Endometrium (tissue), 2 donors: ENCODE measurements around the gene PCDHGA8.

Experiments
- FAIRE-seq: peaks from 2 replicates; lab custom pipeline; 2012; peaks lifted over from hg19 to GRCh38; lab: Jason Lieb, UNC
- donor health status: control.
- donor health status: control.

The PCDHGA8 gene

GRCh38 chr5:141434006-141434405 lies 41.6 kb downstream of the PCDHGA8 start:
- no peak for FAIRE-seq

DNA sequence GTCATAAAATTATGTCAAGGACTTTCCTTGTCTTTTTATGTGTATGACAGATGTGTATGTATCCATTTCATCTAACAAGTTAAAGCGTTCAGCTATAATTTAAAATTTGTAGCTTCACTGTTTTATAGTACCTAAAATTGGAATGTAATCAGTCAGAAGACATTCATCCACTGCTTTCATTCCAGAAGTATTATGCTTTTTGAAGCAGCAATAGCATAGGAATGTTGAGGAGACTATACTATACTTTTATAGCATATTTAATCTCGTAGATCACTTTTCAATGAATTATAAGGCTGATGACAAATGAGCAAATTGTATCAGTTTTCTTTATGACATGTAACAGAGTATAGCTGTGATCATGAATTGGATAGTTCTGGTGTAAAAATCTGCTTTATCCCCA lies 44.8 kb downstream of the PCDHGA8 start:
- FAIRE-seq = no peak

GRCh38 chr5:141439411-141440141 lies 47.1 kb downstream of the PCDHGA8 start:
- no peak for FAIRE-seq

GRCh38 chr5:141440341-141440740 lies 47.9 kb downstream of the PCDHGA8 start:
- no peak for FAIRE-seq

GRCh38 chr5:141441571-141442170 lies 49.2 kb downstream of the PCDHGA8 start:
- no peak for FAIRE-seq
